KMS-11 (cell line): ENCODE results near the gene FOXL3.

ENCODE experiments used
- H2AFZ ChIP-seq: fragments of 200-600 bp; sonication (generic); 2 replicates; pipeline ENCODE4 v1.6.1; 2016; ENCODE audit warnings: antibody characterized with exemption, mixed run types, low read depth
- H3K27ac ChIP-seq: fragments of 200-600 bp; sonication (generic); 2 replicates; pipeline ENCODE4 v1.6.1; 2016; ENCODE audit warnings: mild to moderate bottlenecking, mixed run types
- H3K27me3 ChIP-seq: fragments of 200-600 bp; sonication (generic); 2 replicates; pipeline ENCODE4 v1.6.1; 2017; ENCODE audit warnings: mild to moderate bottlenecking, low read depth, mixed run types, moderate library complexity; ENCODE audit not compliant: insufficient read depth
- H3K36me3 ChIP-seq: fragments of 200-600 bp; sonication (generic); 2 replicates; pipeline ENCODE4 v1.6.1; 2017; ENCODE audit warnings: mild to moderate bottlenecking, mixed run types; ENCODE audit not compliant: insufficient read depth
- H3K4me1 ChIP-seq: fragments of 200-600 bp; sonication (generic); 2 replicates; pipeline ENCODE4 v1.6.1; 2016; ENCODE audit warnings: mild to moderate bottlenecking, low read depth, mixed run types; ENCODE audit not compliant: poor library complexity, severe bottlenecking
- H3K4me2 ChIP-seq: fragments of 200-600 bp; sonication (generic); 2 replicates; pipeline ENCODE4 v1.7.0; 2016; ENCODE audit warnings: mild to moderate bottlenecking, mixed run types
- H3K4me3 ChIP-seq: fragments of 200-600 bp; sonication (generic); IDR thresholded peaks from 2 replicates; pipeline ENCODE4 v1.6.1; 2017; ENCODE audit warnings: low read depth, low read length, mixed read lengths; ENCODE audit not compliant: insufficient read depth
- H3K79me2 ChIP-seq: fragments of 200-600 bp; sonication (generic); 2 replicates; pipeline ENCODE4 v1.6.1; 2016; ENCODE audit warnings: low read depth, mixed run types; ENCODE audit not compliant: insufficient read depth
- H3K9ac ChIP-seq: fragments of 200-600 bp; sonication (generic); 2 replicates; pipeline ENCODE4 v1.6.1; 2016; ENCODE audit warnings: mild to moderate bottlenecking, mixed run types
- H4K20me1 ChIP-seq: fragments of 200-600 bp; sonication (generic); 2 replicates; pipeline ENCODE4 v1.6.1; 2016; ENCODE audit warnings: mild to moderate bottlenecking, mixed run types; ENCODE audit not compliant: insufficient read depth
- CTCF ChIP-seq: fragments of 200-600 bp; sonication (generic); conservative IDR thresholded peaks from 2 replicates; pipeline ENCODE4 v1.6.1; 2017; ENCODE audit warnings: low read depth, mild to moderate bottlenecking, antibody characterized with exemption, low read length, moderate library complexity, mixed read lengths

Gene FOXL3

GRCh38 chr7:327991-328702 is 38.2 kb downstream of the FOXL3 start:
- H3K27ac ChIP-seq, result no peak overlapping the region
- no peaks in the 10 kb centered on the region for H3K79me2 ChIP-seq
- H3K4me3 ChIP-seq, result no peak overlapping the region
- H3K4me1 ChIP-seq, result no peaks in the 10 kb centered on the region
- no peak overlapping the region for H3K4me2 ChIP-seq
- peaks cover 68% of the 10 kb centered on the region for H3K27me3 ChIP-seq
- H3K9ac ChIP-seq, result no peak overlapping the region
- no peak for TF ChIP-seq CTCF
- no peaks in the 10 kb centered on the region for H3K36me3 ChIP-seq
- no peaks in the 10 kb centered on the region for H4K20me1 ChIP-seq
- H2AFZ ChIP-seq, result no peak overlapping the region

GRCh38 chr7:329691-330281 is 39.8 kb downstream of the FOXL3 start:
- H3K27me3 ChIP-seq, result peaks cover 53% of the 10 kb centered on the region

GRCh38 chr7:330511-331230 is 40.7 kb downstream of the FOXL3 start:
- no peak overlapping the region for H3K9ac ChIP-seq
- H4K20me1 ChIP-seq, result no peaks in the 10 kb centered on the region
- H3K4me3 ChIP-seq, result no peak overlapping the region
- H3K4me1 ChIP-seq, result no peaks in the 10 kb centered on the region
- no peaks in the 10 kb centered on the region for H3K79me2 ChIP-seq
- no peak overlapping the region for H2AFZ ChIP-seq
- TF ChIP-seq CTCF, result no peak
- H3K36me3 ChIP-seq, result no peaks in the 10 kb centered on the region
- H3K27me3 ChIP-seq, result peaks cover 49% of the 10 kb centered on the region
- no peak overlapping the region for H3K27ac ChIP-seq
- H3K4me2 ChIP-seq, result no peak overlapping the region

More at GRCh38 chr7:329691-330281, 39.8 kb downstream of the FOXL3 start:
- Histone ChIP-seq H3K9ac (no peak overlapping the region), H3K4me3 (no peak overlapping the region), H3K4me1 (no peaks in the 10 kb centered on the region), H2AFZ (no peak overlapping the region), H3K79me2 (no peaks in the 10 kb centered on the region), H3K27ac (no peak overlapping the region), H3K36me3 (no peaks in the 10 kb centered on the region), H3K4me2 (no peak overlapping the region), H4K20me1 (no peaks in the 10 kb centered on the region)
- no peak for TF ChIP-seq CTCF

GRCh38 chr7:332020-332517 is 42.1 kb downstream of the FOXL3 start:
- H3K4me1 ChIP-seq, result no peaks in the 10 kb centered on the region
- no peak overlapping the region for H3K27ac ChIP-seq
- no peaks in the 10 kb centered on the region for H4K20me1 ChIP-seq
- no peak overlapping the region for H3K4me3 ChIP-seq
- H3K4me2 ChIP-seq, result no peak overlapping the region
- no peaks in the 10 kb centered on the region for H3K79me2 ChIP-seq
- TF ChIP-seq CTCF, result no peak
- peaks cover 38% of the 10 kb centered on the region for H3K27me3 ChIP-seq
- H2AFZ ChIP-seq, result no peak overlapping the region
- no peaks in the 10 kb centered on the region for H3K36me3 ChIP-seq
- no peak overlapping the region for H3K9ac ChIP-seq
